K562 (cell line): ENCODE results near the gene CCNY. TPM values are rescaled to one million over a fixed set of nuclear protein-coding genes. Genes with fewer than 3 reads are reported as not detected.

Experiments
- ATAC-seq: fragments of 200-7000 bp; cut with Tn5 transposase; 3 replicates; pipeline ENCODE4 v1.9.1; 2020; ENCODE audit warnings: moderate library complexity
- BruUV-seq: library from RNA; stranded (reverse); fragments of 400-500 nt; replicated peaks from 2 replicates; lab custom pipeline; 2021; lab: Mats Ljungman, UMichigan
- CTCF ChIA-PET: fragments of 300-600 bp; formaldehyde crosslinking; extraction: SDS; loops from one replicate; lab custom pipeline; 2021; ENCODE audit warnings: low intra/inter-chr PET ratio; lab: Yijun Ruan, JAX
- POLR2A ChIA-PET: fragments of 300-600, 350-650 bp; sonication (Branson Sonifier 250); formaldehyde crosslinking; extraction: SDS; loops from one replicate; lab custom pipeline; 2021; ENCODE audit warnings: antibody characterized with exemption, inconsistent platforms; lab: Yijun Ruan, JAX
- DNase-seq, 4 experiments: peaks; one replicate each; pipeline versions ENCODE4 v3.0.0 to v3.0.0-alpha.2; 2011 to 2018; ENCODE audit warnings: low spot score in 3 of 4, mixed read lengths in 3 of 4; ENCODE audit errors: extremely low read depth in 1 of 4
- FAIRE-seq: peaks from 2 replicates; lab custom pipeline; 2011; peaks lifted over from hg19 to GRCh38; lab: Jason Lieb, UNC
- H2AFZ ChIP-seq: 2 replicates; pipeline ENCODE4 v1.6.0; 2011; ENCODE audit warnings: low read depth, low read length, control low read depth, inconsistent platforms
- H3K27ac ChIP-seq: fragments of 200-600 bp; 3 replicates; pipeline ENCODE4 v1.8.0; 2011; ENCODE audit warnings: low read depth, mild to moderate bottlenecking, control low read depth, inconsistent platforms, low read length, moderate library complexity, mixed read lengths; ENCODE audit errors: extremely low read depth
- H3K27me3 ChIP-seq, 2 experiments: fragments of 300-600 bp in 1 of 2; 2 replicates in 1 of 2; 3 replicates in 1 of 2; pipeline versions ENCODE4 v1.6.0 to v1.8.0; 2011; ENCODE audit warnings: inconsistent platforms in 2 of 2, low read length in 2 of 2, mild to moderate bottlenecking in 1 of 2, mixed read lengths in 1 of 2, moderate library complexity in 1 of 2; ENCODE audit not compliant: control insufficient read depth in 2 of 2, insufficient read depth in 2 of 2
- H3K36me3 ChIP-seq: fragments of 300-600 bp; 3 replicates; pipeline ENCODE4 v1.8.0; 2011; ENCODE audit warnings: mild to moderate bottlenecking, low read length, inconsistent platforms; ENCODE audit not compliant: control insufficient read depth, insufficient read depth
- H3K4me1 ChIP-seq, 2 experiments: fragments of 200-600 bp in 1 of 2; replicated peaks in 1 of 2; 2 replicates in 1 of 2; 3 replicates in 1 of 2; pipeline versions ENCODE4 v1.5.1 to v1.8.0; 2011; ENCODE audit warnings: inconsistent platforms in 2 of 2, low read length in 2 of 2, mild to moderate bottlenecking in 1 of 2, mixed read lengths in 1 of 2, moderate library complexity in 1 of 2; ENCODE audit not compliant: control insufficient read depth in 2 of 2, insufficient read depth in 2 of 2
- H3K4me2 ChIP-seq: 2 replicates; pipeline ENCODE4 v1.6.1; 2011; ENCODE audit warnings: low read length, control low read depth, inconsistent platforms, mixed read lengths; ENCODE audit not compliant: insufficient read depth
- H3K4me3 ChIP-seq: fragments of 200-600 bp; sonication (generic), shearing (Covaris generic); 2 replicates; pipeline ENCODE4 v1.5.1; 2016; ENCODE audit warnings: control low read depth, inconsistent platforms
- H3K79me2 ChIP-seq: fragments of 200-600 bp; 3 replicates; pipeline ENCODE4 v1.8.0; 2011; ENCODE audit warnings: low read length, inconsistent platforms; ENCODE audit not compliant: control insufficient read depth, insufficient read depth
- H3K9ac ChIP-seq, 2 experiments: 2 replicates each; pipeline versions ENCODE4 v1.6.0 to v1.6.1; 2011; ENCODE audit warnings: low read depth in 2 of 2, low read length in 2 of 2, control low read depth in 1 of 2, inconsistent platforms in 1 of 2, mild to moderate bottlenecking in 1 of 2, mixed read lengths in 1 of 2; ENCODE audit not compliant: insufficient read depth in 1 of 2
- H3K9me1 ChIP-seq: one replicate; pipeline ENCODE4 v1.6.0; 2011; ENCODE audit warnings: inconsistent platforms, mild to moderate bottlenecking, low read length, moderate library complexity; ENCODE audit not compliant: control insufficient read depth, insufficient read depth
- H3K9me3 ChIP-seq: replicated peaks from 2 replicates; pipeline ENCODE4 v1.5.1; 2011; ENCODE audit warnings: low read depth, low read length, inconsistent platforms; ENCODE audit not compliant: control insufficient read depth, insufficient read depth
- H4K20me1 ChIP-seq: replicated peaks from 2 replicates; pipeline ENCODE4 v1.6.1; 2011; ENCODE audit warnings: low read length, inconsistent platforms, mixed read lengths; ENCODE audit not compliant: control insufficient read depth, insufficient read depth
- CHD2 ChIP-seq: IDR thresholded peaks from 2 replicates; pipeline ENCODE4 v1.6.1; 2011; ENCODE audit warnings: low read depth, low read length
- GTF2E2 ChIP-seq: fragments of 200-800 bp; sonication (Bioruptor generic); IDR thresholded peaks from 2 replicates; pipeline ENCODE4 v1.6.1; 2016; ENCODE audit warnings: missing genetic modification characterization, missing compliant biosample characterization
- MCM3 ChIP-seq: fragments of 450-650 bp; IDR thresholded peaks from 2 replicates; pipeline ENCODE4 v1.6.1; 2016
- SMAD1 ChIP-seq: fragments of 150-350 bp; IDR thresholded peaks from 2 replicates; pipeline ENCODE4 v1.6.1; 2014; ENCODE audit warnings: low read length, low read depth; ENCODE audit not compliant: partially characterized antibody
- SRF ChIP-seq, 2 experiments: fragments of 250-450, 450-650 bp in 1 of 2; sonication (Bioruptor Pico) in 1 of 2; sonication (generic) in 1 of 2; formaldehyde crosslinking; IDR thresholded peaks; 2 replicates each; pipeline versions ENCODE4 v1.5.0 to v1.5.1; 2020 to 2022; ENCODE audit warnings: mild to moderate bottlenecking in 1 of 2, missing genetic modification reagents in 1 of 2
- ZBTB1 ChIP-seq: sonication (generic); formaldehyde crosslinking; IDR thresholded peaks from 2 replicates; pipeline ENCODE4 v1.8.1; 2023; ENCODE audit warnings: missing genetic modification reagents, low read depth, mild to moderate bottlenecking, borderline replicate concordance
- ZNF134 ChIP-seq: fragments of 250-450 bp; sonication (Bioruptor Pico); conservative IDR thresholded peaks from 2 replicates; pipeline ENCODE4 v1.4.0; 2020
- ZNF282 ChIP-seq: sonication (generic); formaldehyde crosslinking; IDR thresholded peaks from 2 replicates; pipeline ENCODE4 v1.8.1; 2023; ENCODE audit warnings: missing genetic modification reagents
- ZNF79 ChIP-seq: fragments of 250-450 bp; sonication (Bioruptor Pico); IDR thresholded peaks from 2 replicates; pipeline ENCODE4 v1.4.0; 2020; ENCODE audit warnings: low read depth, mild to moderate bottlenecking, moderate library complexity
- WGBS: fragments of 100-300 bp; shearing (Covaris generic); methylation state at CpG from one replicate; pipeline ENCODE4 v1.1.6; 2016; ENCODE audit warnings: low coverage, mixed read lengths; ENCODE audit not compliant: insufficient coverage; ENCODE audit errors: missing lambda C conversion rate; 5-methylcytosine and 5-hydroxymethylcytosine counted together
- in situ Hi-C: fragments of 300-500 bp; cut with MboI; formaldehyde crosslinking; loops from 4 replicates; pipeline ENCODE4 v1.15.0; 2018; ENCODE audit warnings: inconsistent platforms, mixed read lengths
- intact Hi-C: fragments of 100-400 bp; cut with micrococcal nuclease; formaldehyde crosslinking; loops from 2 replicates; pipeline ENCODE4 v1.14.2; 2022
- polyA plus RNA-seq, 8 experiments: library from polyadenylated mRNA; depleted of rRNA in 4 of 8; stranded (reverse) in 5 of 8; unstranded in 3 of 8; fragments of >200 nt; fragmentation: Nextera tagmentation in 2 of 8; fragmentation: Illumina TruSeq in 1 of 8; extraction: Ambion mirVana in 2 of 8; extraction: Trizol in 1 of 8; gene quantifications; 2 replicates each; pipeline versions ENCODE4 v1.2.1 to v1.2.3, GENCODE V29; 2011 to 2014; ENCODE audit warnings: inconsistent platforms in 1 of 8, missing spikeins in 1 of 8
- total RNA-seq, 7 experiments: library from RNA; depleted of rRNA in 6 of 7; stranded (reverse); fragments of >200 nt in 6 of 7; fragmentation: Illumina TruSeq in 2 of 7; extraction: Trizol in 2 of 7; gene quantifications; 2 replicates each; pipeline versions ENCODE4 v1.2.1 to v1.2.3, GENCODE V29; 2011 to 2021; ENCODE audit warnings: low replicate concordance in 1 of 7

Gene CCNY
- total and polyA plus RNA-seq, 9 of the 15 experiments (the other 6 are each of a cell fraction or from before 2014, with no cell fraction given), result 8.4 to 109 (median 38.6) TPM

- Histone ChIP-seq H2AFZ (no peak overlapping the region), H3K4me1 (peaks cover 0 to 6% of the 10 kb centered on the region in 2 experiments; a peak in 2 of 5 replicates), H3K4me2 (no peak overlapping the region), H3K36me3 (peaks cover 4% of the 10 kb centered on the region; the same call in 1 of the 3 replicates), H3K9me3 (peaks cover 3% of the 10 kb centered on the region; the same call in 1 of the 2 replicates), H3K9me1 (no peaks in the 10 kb centered on the region), H3K9ac (no peak overlapping the region), H3K4me3 (no peak overlapping the region), H3K27me3 (no peaks in the 10 kb centered on the region), H3K79me2 (peaks cover 90% of the 10 kb centered on the region), H3K27ac (no peak overlapping the region), H4K20me1 (no peaks in the 10 kb centered on the region)
- POLR2A ChIA-PET, result no interaction called here
- 79% methylated on average over 1 of the region's 1 CpG for WGBS
- no TSS peak for BruUV-seq
- intact Hi-C loops (no loop called here), in situ Hi-C loops (no loop called here)
- TF ChIP-seq CHD2, result no peak
- TF ChIP-seq ZNF79 (CRISPR knock-in tag), result no peak
- no peak for TF ChIP-seq ZNF282 (CRISPR knock-in tag)
- TF ChIP-seq SRF (CRISPR knock-in tag; IDR thresholded peaks at IDR 0.05), result no peak
- no peak for TF ChIP-seq MCM3
- no peak for TF ChIP-seq ZBTB1 (CRISPR knock-in tag)
- TF ChIP-seq GTF2E2 (tag), result no peak
- TF ChIP-seq SMAD1, result no peak
- TF ChIP-seq ZNF134 (CRISPR knock-in tag), result no peak
- DNase-seq, result no peak
- no peak for ATAC-seq
- no peak for FAIRE-seq
- CTCF ChIA-PET, result no interaction called here
Observed at GRCh38 chr10:35427543-35427942, 91.2 kb downstream of the CCNY start.
